ENCODE results near the gene ASB17. TPM values are rescaled to one million over a fixed set of nuclear protein-coding genes. Genes with fewer than 3 reads are reported as not detected.

The ASB17 gene
- total and polyA plus RNA-seq, 2 experiments from 2014 or later = not detected

GRCh38 chr1:75901371-75901770, 30.8 kb downstream of the ASB17 start:
- no peaks in the 10 kb centered on the region for H4K20me1 ChIP-seq (replicated peaks; ENCODE audit: insufficient read depth)
- no peak overlapping the region for H3K27ac ChIP-seq (ENCODE audit: low read depth)
- no peaks in the 10 kb centered on the region for H3K36me3 ChIP-seq (ENCODE audit: insufficient read depth)
- H3K4me3 ChIP-seq = no peak overlapping the region
- H3K4me1 ChIP-seq (ENCODE audit: insufficient read depth) = no peaks in the 10 kb centered on the region
- H3K4me3 Mint-ChIP-seq = no peak overlapping the region
- TF ChIP-seq, protein P1, sequence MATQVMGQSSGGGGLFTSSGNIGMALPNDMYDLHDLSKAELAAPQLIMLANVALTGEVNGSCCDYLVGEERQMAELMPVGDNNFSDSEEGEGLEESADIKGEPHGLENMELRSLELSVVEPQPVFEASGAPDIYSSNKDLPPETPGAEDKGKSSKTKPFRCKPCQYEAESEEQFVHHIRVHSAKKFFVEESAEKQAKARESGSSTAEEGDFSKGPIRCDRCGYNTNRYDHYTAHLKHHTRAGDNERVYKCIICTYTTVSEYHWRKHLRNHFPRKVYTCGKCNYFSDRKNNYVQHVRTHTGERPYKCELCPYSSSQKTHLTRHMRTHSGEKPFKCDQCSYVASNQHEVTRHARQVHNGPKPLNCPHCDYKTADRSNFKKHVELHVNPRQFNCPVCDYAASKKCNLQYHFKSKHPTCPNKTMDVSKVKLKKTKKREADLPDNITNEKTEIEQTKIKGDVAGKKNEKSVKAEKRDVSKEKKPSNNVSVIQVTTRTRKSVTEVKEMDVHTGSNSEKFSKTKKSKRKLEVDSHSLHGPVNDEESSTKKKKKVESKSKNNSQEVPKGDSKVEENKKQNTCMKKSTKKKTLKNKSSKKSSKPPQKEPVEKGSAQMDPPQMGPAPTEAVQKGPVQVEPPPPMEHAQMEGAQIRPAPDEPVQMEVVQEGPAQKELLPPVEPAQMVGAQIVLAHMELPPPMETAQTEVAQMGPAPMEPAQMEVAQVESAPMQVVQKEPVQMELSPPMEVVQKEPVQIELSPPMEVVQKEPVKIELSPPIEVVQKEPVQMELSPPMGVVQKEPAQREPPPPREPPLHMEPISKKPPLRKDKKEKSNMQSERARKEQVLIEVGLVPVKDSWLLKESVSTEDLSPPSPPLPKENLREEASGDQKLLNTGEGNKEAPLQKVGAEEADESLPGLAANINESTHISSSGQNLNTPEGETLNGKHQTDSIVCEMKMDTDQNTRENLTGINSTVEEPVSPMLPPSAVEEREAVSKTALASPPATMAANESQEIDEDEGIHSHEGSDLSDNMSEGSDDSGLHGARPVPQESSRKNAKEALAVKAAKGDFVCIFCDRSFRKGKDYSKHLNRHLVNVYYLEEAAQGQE (IDR thresholded peaks at IDR 0.05; ENCODE audit: unreplicated experiment) = no peak
- TF ChIP-seq ETS1 (IDR thresholded peaks at IDR 0.05) (no peak), NANOG (IDR thresholded peaks at IDR 0.05; ENCODE audit: borderline replicate concordance) (no peak), POLR2AphosphoS5 (IDR thresholded peaks at IDR 0.05; ENCODE audit: low read depth) (no peak), ZNF331 (CRISPR knock-in tag; IDR thresholded peaks at IDR 0.05; ENCODE audit: low read depth) (no peak), CREB1 (CRISPR knock-in tag; IDR thresholded peaks at IDR 0.05; ENCODE audit: low read depth) (no peak), JUNB (IDR thresholded peaks at IDR 0.05; ENCODE audit: unreplicated experiment) (no peak), EZH2 (IDR thresholded peaks at IDR 0.05; ENCODE audit: low read depth, unreplicated experiment) (no peak), STAT1 (IDR thresholded peaks at IDR 0.05; ENCODE audit: unreplicated experiment) (no peak), EZH2phosphoT487 (IDR thresholded peaks at IDR 0.05; ENCODE audit: unreplicated experiment) (no peak), ZNF114 (CRISPR knock-in tag; IDR thresholded peaks at IDR 0.05) (no peak)
- TF ChIP-seq, protein P2, sequence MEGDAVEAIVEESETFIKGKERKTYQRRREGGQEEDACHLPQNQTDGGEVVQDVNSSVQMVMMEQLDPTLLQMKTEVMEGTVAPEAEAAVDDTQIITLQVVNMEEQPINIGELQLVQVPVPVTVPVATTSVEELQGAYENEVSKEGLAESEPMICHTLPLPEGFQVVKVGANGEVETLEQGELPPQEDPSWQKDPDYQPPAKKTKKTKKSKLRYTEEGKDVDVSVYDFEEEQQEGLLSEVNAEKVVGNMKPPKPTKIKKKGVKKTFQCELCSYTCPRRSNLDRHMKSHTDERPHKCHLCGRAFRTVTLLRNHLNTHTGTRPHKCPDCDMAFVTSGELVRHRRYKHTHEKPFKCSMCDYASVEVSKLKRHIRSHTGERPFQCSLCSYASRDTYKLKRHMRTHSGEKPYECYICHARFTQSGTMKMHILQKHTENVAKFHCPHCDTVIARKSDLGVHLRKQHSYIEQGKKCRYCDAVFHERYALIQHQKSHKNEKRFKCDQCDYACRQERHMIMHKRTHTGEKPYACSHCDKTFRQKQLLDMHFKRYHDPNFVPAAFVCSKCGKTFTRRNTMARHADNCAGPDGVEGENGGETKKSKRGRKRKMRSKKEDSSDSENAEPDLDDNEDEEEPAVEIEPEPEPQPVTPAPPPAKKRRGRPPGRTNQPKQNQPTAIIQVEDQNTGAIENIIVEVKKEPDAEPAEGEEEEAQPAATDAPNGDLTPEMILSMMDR (conservative IDR thresholded peaks at IDR 0.05; ENCODE audit: low read depth in 2 of 2) = no peak
- TF ChIP-seq, protein P3, sequence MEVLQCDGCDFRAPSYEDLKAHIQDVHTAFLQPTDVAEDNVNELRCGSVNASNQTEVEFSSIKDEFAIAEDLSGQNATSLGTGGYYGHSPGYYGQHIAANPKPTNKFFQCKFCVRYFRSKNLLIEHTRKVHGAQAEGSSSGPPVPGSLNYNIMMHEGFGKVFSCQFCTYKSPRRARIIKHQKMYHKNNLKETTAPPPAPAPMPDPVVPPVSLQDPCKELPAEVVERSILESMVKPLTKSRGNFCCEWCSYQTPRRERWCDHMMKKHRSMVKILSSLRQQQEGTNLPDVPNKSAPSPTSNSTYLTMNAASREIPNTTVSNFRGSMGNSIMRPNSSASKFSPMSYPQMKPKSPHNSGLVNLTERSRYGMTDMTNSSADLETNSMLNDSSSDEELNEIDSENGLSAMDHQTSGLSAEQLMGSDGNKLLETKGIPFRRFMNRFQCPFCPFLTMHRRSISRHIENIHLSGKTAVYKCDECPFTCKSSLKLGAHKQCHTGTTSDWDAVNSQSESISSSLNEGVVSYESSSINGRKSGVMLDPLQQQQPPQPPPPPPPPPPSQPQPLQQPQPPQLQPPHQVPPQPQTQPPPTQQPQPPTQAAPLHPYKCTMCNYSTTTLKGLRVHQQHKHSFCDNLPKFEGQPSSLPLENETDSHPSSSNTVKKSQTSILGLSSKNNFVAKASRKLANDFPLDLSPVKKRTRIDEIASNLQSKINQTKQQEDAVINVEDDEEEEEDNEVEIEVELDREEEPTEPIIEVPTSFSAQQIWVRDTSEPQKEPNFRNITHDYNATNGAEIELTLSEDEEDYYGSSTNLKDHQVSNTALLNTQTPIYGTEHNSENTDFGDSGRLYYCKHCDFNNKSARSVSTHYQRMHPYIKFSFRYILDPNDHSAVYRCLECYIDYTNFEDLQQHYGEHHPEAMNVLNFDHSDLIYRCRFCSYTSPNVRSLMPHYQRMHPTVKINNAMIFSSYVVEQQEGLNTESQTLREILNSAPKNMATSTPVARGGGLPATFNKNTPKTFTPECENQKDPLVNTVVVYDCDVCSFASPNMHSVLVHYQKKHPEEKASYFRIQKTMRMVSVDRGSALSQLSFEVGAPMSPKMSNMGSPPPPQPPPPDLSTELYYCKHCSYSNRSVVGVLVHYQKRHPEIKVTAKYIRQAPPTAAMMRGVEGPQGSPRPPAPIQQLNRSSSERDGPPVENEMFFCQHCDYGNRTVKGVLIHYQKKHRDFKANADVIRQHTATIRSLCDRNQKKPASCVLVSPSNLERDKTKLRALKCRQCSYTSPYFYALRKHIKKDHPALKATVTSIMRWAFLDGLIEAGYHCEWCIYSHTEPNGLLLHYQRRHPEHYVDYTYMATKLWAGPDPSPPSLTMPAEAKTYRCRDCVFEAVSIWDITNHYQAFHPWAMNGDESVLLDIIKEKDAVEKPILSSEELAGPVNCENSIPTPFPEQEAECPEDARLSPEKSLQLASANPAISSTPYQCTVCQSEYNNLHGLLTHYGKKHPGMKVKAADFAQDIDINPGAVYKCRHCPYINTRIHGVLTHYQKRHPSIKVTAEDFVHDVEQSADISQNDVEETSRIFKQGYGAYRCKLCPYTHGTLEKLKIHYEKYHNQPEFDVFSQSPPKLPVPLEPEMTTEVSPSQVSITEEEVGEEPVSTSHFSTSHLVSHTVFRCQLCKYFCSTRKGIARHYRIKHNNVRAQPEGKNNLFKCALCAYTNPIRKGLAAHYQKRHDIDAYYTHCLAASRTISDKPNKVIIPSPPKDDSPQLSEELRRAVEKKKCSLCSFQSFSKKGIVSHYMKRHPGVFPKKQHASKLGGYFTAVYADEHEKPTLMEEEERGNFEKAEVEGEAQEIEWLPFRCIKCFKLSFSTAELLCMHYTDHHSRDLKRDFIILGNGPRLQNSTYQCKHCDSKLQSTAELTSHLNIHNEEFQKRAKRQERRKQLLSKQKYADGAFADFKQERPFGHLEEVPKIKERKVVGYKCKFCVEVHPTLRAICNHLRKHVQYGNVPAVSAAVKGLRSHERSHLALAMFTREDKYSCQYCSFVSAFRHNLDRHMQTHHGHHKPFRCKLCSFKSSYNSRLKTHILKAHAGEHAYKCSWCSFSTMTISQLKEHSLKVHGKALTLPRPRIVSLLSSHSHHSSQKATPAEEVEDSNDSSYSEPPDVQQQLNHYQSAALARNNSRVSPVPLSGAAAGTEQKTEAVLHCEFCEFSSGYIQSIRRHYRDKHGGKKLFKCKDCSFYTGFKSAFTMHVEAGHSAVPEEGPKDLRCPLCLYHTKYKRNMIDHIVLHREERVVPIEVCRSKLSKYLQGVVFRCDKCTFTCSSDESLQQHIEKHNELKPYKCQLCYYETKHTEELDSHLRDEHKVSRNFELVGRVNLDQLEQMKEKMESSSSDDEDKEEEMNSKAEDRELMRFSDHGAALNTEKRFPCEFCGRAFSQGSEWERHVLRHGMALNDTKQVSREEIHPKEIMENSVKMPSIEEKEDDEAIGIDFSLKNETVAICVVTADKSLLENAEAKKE (CRISPR knock-in tag; IDR thresholded peaks at IDR 0.05) = no peak
- no peaks in the 10 kb centered on the region for H3K79me2 ChIP-seq (replicated peaks; ENCODE audit: insufficient read depth)
- H3K36me3 Mint-ChIP-seq (ENCODE audit: low read depth) = no peaks in the 10 kb centered on the region
- H3K27me3 ChIP-seq (ENCODE audit: insufficient read depth) = no peaks in the 10 kb centered on the region
- no peak overlapping the region for H3K4me2 ChIP-seq
- H3K9me3 Mint-ChIP-seq = no peaks in the 10 kb centered on the region
- H3K9me2 ChIP-seq (ENCODE audit: insufficient read depth) = no peaks in the 10 kb centered on the region
- no peak overlapping the region for H3K27ac Mint-ChIP-seq
- H3K27me3 Mint-ChIP-seq (ENCODE audit: insufficient read depth, low read depth, poor library complexity) = no peaks in the 10 kb centered on the region
- ATAC-seq = no peak
- DNase-seq (ENCODE audit: low spot score) = no peak
- H2AFZ ChIP-seq = no peak overlapping the region
- no peaks in the 10 kb centered on the region for H3F3A ChIP-seq (replicated peaks; ENCODE audit: low read depth)
- H3K4me1 Mint-ChIP-seq = no peaks in the 10 kb centered on the region
